Endothelial cell of umbilical vein (primary cell): Measurements from ENCODE around the gene PPP2R2C. TPM values are rescaled to one million over a fixed set of nuclear protein-coding genes. Genes with fewer than 3 reads are reported as not detected.

Experiments
- BruUV-seq: library from RNA; stranded (reverse); fragments of 400-500 nt; replicated peaks from 2 replicates; lab custom pipeline; 2021; lab: Mats Ljungman, UMichigan
- CTCF ChIA-PET: fragments of 300-600, 350-600 bp; sonication (Branson Sonifier 250); formaldehyde crosslinking; loops from one replicate; lab custom pipeline; 2021; ENCODE audit warnings: antibody characterized with exemption, inconsistent platforms; lab: Charles Lee
- POLR2A ChIA-PET: fragments of 300-600, 350-600 bp; sonication (Branson Sonifier 250); formaldehyde crosslinking; loops from one replicate; lab custom pipeline; 2021; ENCODE audit warnings: antibody characterized with exemption, inconsistent platforms; lab: Charles Lee
- DNase-seq: peaks from one replicate; pipeline ENCODE4 v3.0.0-alpha.2; 2011; ENCODE audit warnings: low read depth, low spot score
- FAIRE-seq: peaks from 2 replicates; lab custom pipeline; 2011; peaks lifted over from hg19 to GRCh38; lab: Jason Lieb, UNC
- H2AFZ ChIP-seq: 2 replicates; pipeline ENCODE4 v1.6.0; 2012; ENCODE audit warnings: low read depth, low read length, control low read depth, inconsistent platforms
- H3K27ac ChIP-seq: 2 replicates; pipeline ENCODE4 v1.5.1; 2011; ENCODE audit warnings: low read depth, mild to moderate bottlenecking, control low read depth, low read length, moderate library complexity; ENCODE audit not compliant: insufficient read depth
- H3K27me3 ChIP-seq, 2 experiments: 2 replicates each; pipeline versions ENCODE4 v1.6.0 to v1.6.1; 2011; ENCODE audit warnings: low read length in 2 of 2, mixed read lengths in 1 of 2; ENCODE audit not compliant: control insufficient read depth in 2 of 2, insufficient read depth in 2 of 2
- H3K36me3 ChIP-seq, 2 experiments: 2 replicates in 1 of 2; 3 replicates in 1 of 2; pipeline ENCODE4 v1.5.1; 2011; ENCODE audit warnings: low read length in 2 of 2, mild to moderate bottlenecking in 1 of 2, moderate library complexity in 1 of 2; ENCODE audit not compliant: control insufficient read depth in 2 of 2, insufficient read depth in 2 of 2; ENCODE audit errors: extremely low read depth in 1 of 2
- H3K4me1 ChIP-seq: 3 replicates; pipeline ENCODE4 v1.5.1; 2011; ENCODE audit warnings: mild to moderate bottlenecking, low read length; ENCODE audit not compliant: control insufficient read depth, insufficient read depth; ENCODE audit errors: extremely low read depth
- H3K4me2 ChIP-seq: 2 replicates; pipeline ENCODE4 v1.6.1; 2011; ENCODE audit warnings: low read length, control low read depth, mixed read lengths; ENCODE audit not compliant: insufficient read depth
- H3K4me3 ChIP-seq, 3 experiments: fragments of 200-600 bp in 1 of 3; sonication (generic), shearing (Covaris generic) in 1 of 3; replicated peaks in 1 of 3; 2 replicates each; pipeline ENCODE4 v1.5.1; 2011 to 2016; ENCODE audit warnings: control low read depth in 3 of 3, low read length in 3 of 3, mild to moderate bottlenecking in 2 of 3, inconsistent platforms in 1 of 3, low read depth in 1 of 3, moderate library complexity in 1 of 3; ENCODE audit not compliant: insufficient read depth in 1 of 3
- H3K79me2 ChIP-seq: 2 replicates; pipeline ENCODE4 v1.6.0; 2012; ENCODE audit warnings: low read length, inconsistent platforms; ENCODE audit not compliant: control insufficient read depth, insufficient read depth
- H3K9ac ChIP-seq: replicated peaks from 2 replicates; pipeline ENCODE3; 2011; ENCODE audit warnings: low read length, control low read depth; ENCODE audit not compliant: insufficient read depth; ENCODE audit errors: extremely low read depth
- H3K9me1 ChIP-seq: replicated peaks from 3 replicates; pipeline ENCODE4 v1.6.0; 2011; ENCODE audit warnings: mild to moderate bottlenecking, low read length; ENCODE audit not compliant: control insufficient read depth, insufficient read depth; ENCODE audit errors: extremely low read depth
- H3K9me3 ChIP-seq: replicated peaks from 2 replicates; pipeline ENCODE4 v1.5.1; 2012; ENCODE audit warnings: low read length, inconsistent platforms; ENCODE audit not compliant: control insufficient read depth, insufficient read depth
- H4K20me1 ChIP-seq: replicated peaks from 2 replicates; pipeline ENCODE3; 2011; ENCODE audit warnings: mild to moderate bottlenecking, low read length; ENCODE audit not compliant: control insufficient read depth, insufficient read depth; ENCODE audit errors: extremely low read depth
- CTCF ChIP-seq, 2 donors: IDR thresholded peaks; 1 replicate in 1 of 2; 2 replicates in 1 of 2; pipeline ENCODE4 v1.5.1; 2011; ENCODE audit warnings: low read length in 2 of 2, mild to moderate bottlenecking in 2 of 2, moderate library complexity in 2 of 2, control low read depth in 1 of 2, inconsistent platforms in 1 of 2, low read depth in 1 of 2; ENCODE audit not compliant: insufficient read depth in 1 of 2; ENCODE audit errors: extremely low read depth in 1 of 2
- EZH2 ChIP-seq: IDR thresholded peaks from 2 replicates; pipeline ENCODE4 v1.6.1; 2012; ENCODE audit warnings: borderline replicate concordance, low read depth, mild to moderate bottlenecking, moderate library complexity, low read length, inconsistent platforms; ENCODE audit not compliant: severe bottlenecking
- FOS ChIP-seq: IDR thresholded peaks from 2 replicates; pipeline ENCODE4 v1.6.1; 2011; ENCODE audit warnings: mild to moderate bottlenecking, low read length, moderate library complexity, borderline replicate concordance; ENCODE audit not compliant: insufficient read depth
- GATA2 ChIP-seq: IDR thresholded peaks from 2 replicates; pipeline ENCODE4 v1.7.0; 2011; ENCODE audit warnings: low read depth, mild to moderate bottlenecking, moderate library complexity, mixed read lengths, low read length; ENCODE audit not compliant: insufficient read length, insufficient read depth
- JUN ChIP-seq: IDR thresholded peaks from 2 replicates; pipeline ENCODE4 v1.6.1; 2011; ENCODE audit warnings: borderline replicate concordance, low read depth; ENCODE audit not compliant: insufficient read length, insufficient read depth
- MYC ChIP-seq: IDR thresholded peaks from one replicate; pipeline ENCODE4 v1.6.1; 2011; ENCODE audit warnings: mild to moderate bottlenecking, low read depth, low read length
- POLR2A ChIP-seq: IDR thresholded peaks from 2 replicates; pipeline ENCODE4 v1.6.1; 2012; ENCODE audit warnings: low read depth, mild to moderate bottlenecking, control low read depth, low read length
- POLR2AphosphoS5 ChIP-seq: IDR thresholded peaks from 2 replicates; pipeline ENCODE4 v1.6.1; 2012; ENCODE audit warnings: low read depth, mild to moderate bottlenecking, control low read depth, low read length, moderate library complexity; ENCODE audit not compliant: insufficient read depth
- dilution Hi-C: fragments of 300-500 bp; cut with MboI; formaldehyde crosslinking; loops from one replicate; pipeline ENCODE4 v1.15.0; 2019; ENCODE audit warnings: low sequenced_read_pairs; ENCODE audit not compliant: extremely low pct_ligation_motif_present
- intact Hi-C: fragments of 100-400 bp; cut with micrococcal nuclease; formaldehyde crosslinking; loops from one replicate; pipeline ENCODE4 v1.10.0; 2022
- polyA plus RNA-seq, 4 experiments: library from polyadenylated mRNA; depleted of rRNA in 3 of 4; stranded (reverse) in 3 of 4; unstranded in 1 of 4; fragments of >200 nt; gene quantifications; 2 replicates each; pipeline versions ENCODE4 v1.2.1 to v1.2.3, GENCODE V29; 2011 to 2012; ENCODE audit warnings: missing spikeins in 1 of 4
- total RNA-seq: library from RNA; stranded (reverse); gene quantifications from 2 replicates; pipeline ENCODE4 v1.2.3, GENCODE V29; 2021
- TF ChIP-seq, protein P1 (sequence below): IDR thresholded peaks from 2 replicates; pipeline ENCODE4 v1.6.1; 2011; ENCODE audit not compliant: insufficient read depth, insufficient read length

The PPP2R2C gene
- total and polyA plus RNA-seq, 2 donors (not counting 3 experiments of a cell fraction or from before 2014, with no cell fraction given) = 0.03 to 0.09 TPM

GRCh38 chr4:6451309-6451708 is 21.1 kb downstream of the PPP2R2C start:
- no peaks in the 10 kb centered on the region for H3K27me3 ChIP-seq
- no TSS peak for BruUV-seq
- H2AFZ ChIP-seq = no peak overlapping the region
- H3K9me1 ChIP-seq = no peaks in the 10 kb centered on the region
- dilution Hi-C loops = no loop called here
- POLR2A ChIA-PET = no interaction called here
- TF ChIP-seq, protein P1, sequence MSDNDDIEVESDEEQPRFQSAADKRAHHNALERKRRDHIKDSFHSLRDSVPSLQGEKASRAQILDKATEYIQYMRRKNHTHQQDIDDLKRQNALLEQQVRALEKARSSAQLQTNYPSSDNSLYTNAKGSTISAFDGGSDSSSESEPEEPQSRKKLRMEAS = no peak
- TF ChIP-seq EZH2 = no peak
- no peak for TF ChIP-seq GATA2
- TF ChIP-seq POLR2A = no peak
- no peak for TF ChIP-seq POLR2AphosphoS5
- no peak for TF ChIP-seq CTCF (IDR thresholded peaks at IDR 0.05; ENCODE audit: extremely low read depth in 1 of 2, insufficient read depth in 1 of 2, low read depth in 1 of 2, low read length in 2 of 2)
- TF ChIP-seq FOS = no peak
- no peak for TF ChIP-seq JUN
- no peak for TF ChIP-seq MYC
- H3K4me1 ChIP-seq = no peaks in the 10 kb centered on the region
- H4K20me1 ChIP-seq = no peaks in the 10 kb centered on the region
- intact Hi-C loops = no loop called here
- no peak overlapping the region for H3K4me2 ChIP-seq
- no peaks in the 10 kb centered on the region for H3K36me3 ChIP-seq
- no peaks in the 10 kb centered on the region for H3K79me2 ChIP-seq
- no peak overlapping the region for H3K9ac ChIP-seq
- DNase-seq (no peak), FAIRE-seq (no peak)
- H3K9me3 ChIP-seq = no peaks in the 10 kb centered on the region
- H3K27ac ChIP-seq = no peak overlapping the region
- no peak overlapping the region for H3K4me3 ChIP-seq
- CTCF ChIA-PET = no interaction called here
